Keratinocyte (primary cell): ENCODE results near the gene SMNDC1. TPM values are rescaled to one million over a fixed set of nuclear protein-coding genes. Genes with fewer than 3 reads are reported as not detected.
A peak's percentile ranks its signal among the peaks of the same experiment; 100 is the strongest.

Experiments used
- DNase-seq: peaks from one replicate; pipeline ENCODE4 v3.0.0-alpha.2; 2011; ENCODE audit warnings: low read depth, missing footprints, low spot score
- FAIRE-seq: peaks from 2 replicates; lab custom pipeline; 2011; peaks lifted over from hg19 to GRCh38; lab: Jason Lieb, UNC
- H2AFZ ChIP-seq: 2 replicates; pipeline ENCODE4 v1.6.0; 2012; ENCODE audit warnings: low read length, control low read depth, inconsistent platforms; ENCODE audit not compliant: control insufficient read depth
- H3K27ac ChIP-seq: 2 replicates; pipeline ENCODE4 v1.5.1; 2011; ENCODE audit warnings: low read length; ENCODE audit not compliant: control insufficient read depth, insufficient read depth
- H3K27me3 ChIP-seq: 3 replicates; pipeline ENCODE4 v1.6.0; 2011; ENCODE audit warnings: low read length; ENCODE audit not compliant: control insufficient read depth, insufficient read depth; ENCODE audit errors: extremely low read depth
- H3K36me3 ChIP-seq, 2 experiments: 2 replicates in 1 of 2; 3 replicates in 1 of 2; pipeline ENCODE4 v1.5.1; 2011; ENCODE audit warnings: low read length in 2 of 2, mild to moderate bottlenecking in 1 of 2; ENCODE audit not compliant: control insufficient read depth in 2 of 2, insufficient read depth in 2 of 2; ENCODE audit errors: extremely low read depth in 1 of 2
- H3K4me1 ChIP-seq: 3 replicates; pipeline ENCODE4 v1.5.1; 2011; ENCODE audit warnings: low read length; ENCODE audit not compliant: control insufficient read depth, insufficient read depth; ENCODE audit errors: extremely low read depth
- H3K4me2 ChIP-seq: 3 replicates; pipeline ENCODE4 v1.6.0; 2011; ENCODE audit warnings: low read depth, low read length; ENCODE audit not compliant: control insufficient read depth, insufficient read depth; ENCODE audit errors: extremely low read depth
- H3K4me3 ChIP-seq, 3 experiments: fragments of 200-600 bp in 1 of 3; sonication (generic) in 1 of 3; 2 replicates in 2 of 3; 3 replicates in 1 of 3; pipeline ENCODE4 v1.5.1; 2011 to 2016; ENCODE audit warnings: low read length in 3 of 3, mild to moderate bottlenecking in 3 of 3, control low read depth in 2 of 3, inconsistent platforms in 1 of 3, low read depth in 1 of 3, mixed read lengths in 1 of 3, mixed run types in 1 of 3, moderate library complexity in 1 of 3; ENCODE audit not compliant: control insufficient read depth in 2 of 3, insufficient read depth in 2 of 3; ENCODE audit errors: extremely low read depth in 1 of 3
- H3K79me2 ChIP-seq: 2 replicates; pipeline ENCODE4 v1.6.0; 2012; ENCODE audit warnings: low read length; ENCODE audit not compliant: control insufficient read depth, insufficient read depth
- H3K9ac ChIP-seq: 3 replicates; pipeline ENCODE4 v1.6.0; 2011; ENCODE audit warnings: low read length; ENCODE audit not compliant: control insufficient read depth, insufficient read depth; ENCODE audit errors: extremely low read depth
- H3K9me1 ChIP-seq: 3 replicates; pipeline ENCODE4 v1.6.0; 2011; ENCODE audit warnings: low read length; ENCODE audit not compliant: control insufficient read depth, insufficient read depth; ENCODE audit errors: extremely low read depth
- H3K9me3 ChIP-seq: 2 replicates; pipeline ENCODE4 v1.5.1; 2012; ENCODE audit warnings: low read depth, low read length; ENCODE audit not compliant: control insufficient read depth
- H4K20me1 ChIP-seq: 3 replicates; pipeline ENCODE4 v1.6.0; 2011; ENCODE audit warnings: low read length; ENCODE audit not compliant: control insufficient read depth, insufficient read depth; ENCODE audit errors: extremely low read depth
- EZH2 ChIP-seq: IDR thresholded peaks from one replicate; pipeline ENCODE4 v1.6.1; 2012; ENCODE audit warnings: inconsistent platforms, mild to moderate bottlenecking, low read length, moderate library complexity
- dilution Hi-C: fragments of 300-500 bp; cut with MboI; formaldehyde crosslinking; loops from one replicate; pipeline ENCODE4 v1.7.0; 2020; ENCODE audit warnings: low sequenced_read_pairs; ENCODE audit not compliant: extremely low pct_ligation_motif_present
- polyA plus RNA-seq, 5 experiments: library from polyadenylated mRNA; depleted of rRNA in 3 of 5; stranded (reverse) in 3 of 5; stranded (forward) in 1 of 5; unstranded in 1 of 5; fragments of >200 nt; gene quantifications; 1 replicate in 1 of 5; 2 replicates in 3 of 5; 3 replicates in 1 of 5; pipeline versions ENCODE4 v1.2.1 to v1.2.3, GENCODE V29; 2011 to 2012; ENCODE audit warnings: missing spikeins in 2 of 5, low read depth in 1 of 5, low replicate concordance in 1 of 5
- TF ChIP-seq, protein P1 (sequence below), 3 experiments: IDR thresholded peaks in 1 of 3; conservative IDR thresholded peaks in 1 of 3; optimal IDR thresholded peaks in 1 of 3; 2 replicates in 2 of 3; 3 replicates in 1 of 3; pipeline versions ENCODE3 to v1.5.1; 2011; ENCODE audit warnings: low read length in 3 of 3, mild to moderate bottlenecking in 3 of 3, moderate library complexity in 2 of 3, control low read depth in 1 of 3, inconsistent platforms in 1 of 3; ENCODE audit not compliant: insufficient read depth in 2 of 3; ENCODE audit errors: extremely low read depth in 1 of 3

The SMNDC1 gene
- polyA plus RNA-seq, 1 donor (not counting 4 experiments of a cell fraction or from before 2014, with no cell fraction given): 19.8 TPM

- H3K4me2 ChIP-seq: no peak overlapping the region
Measured at GRCh38 chr10:110324201-110324804, 19.6 kb upstream of the SMNDC1 start.

GRCh38 chr10:110323503-110323902 is 18.8 kb upstream of the SMNDC1 start:
- Histone ChIP-seq H2AFZ (no peak overlapping the region), H4K20me1 (no peaks in the 10 kb centered on the region), H3K9me1 (no peaks in the 10 kb centered on the region), H3K9ac (no peak overlapping the region), H3K27ac (no peak overlapping the region), H3K4me2 (no peak overlapping the region), H3K27me3 (no peaks in the 10 kb centered on the region), H3K79me2 (no peaks in the 10 kb centered on the region), H3K36me3 (no peaks in the 10 kb centered on the region), H3K9me3 (no peaks in the 10 kb centered on the region), H3K4me3 (no peak overlapping the region), H3K4me1 (peaks cover 38% of the 10 kb centered on the region)
- TF ChIP-seq, protein P1, sequence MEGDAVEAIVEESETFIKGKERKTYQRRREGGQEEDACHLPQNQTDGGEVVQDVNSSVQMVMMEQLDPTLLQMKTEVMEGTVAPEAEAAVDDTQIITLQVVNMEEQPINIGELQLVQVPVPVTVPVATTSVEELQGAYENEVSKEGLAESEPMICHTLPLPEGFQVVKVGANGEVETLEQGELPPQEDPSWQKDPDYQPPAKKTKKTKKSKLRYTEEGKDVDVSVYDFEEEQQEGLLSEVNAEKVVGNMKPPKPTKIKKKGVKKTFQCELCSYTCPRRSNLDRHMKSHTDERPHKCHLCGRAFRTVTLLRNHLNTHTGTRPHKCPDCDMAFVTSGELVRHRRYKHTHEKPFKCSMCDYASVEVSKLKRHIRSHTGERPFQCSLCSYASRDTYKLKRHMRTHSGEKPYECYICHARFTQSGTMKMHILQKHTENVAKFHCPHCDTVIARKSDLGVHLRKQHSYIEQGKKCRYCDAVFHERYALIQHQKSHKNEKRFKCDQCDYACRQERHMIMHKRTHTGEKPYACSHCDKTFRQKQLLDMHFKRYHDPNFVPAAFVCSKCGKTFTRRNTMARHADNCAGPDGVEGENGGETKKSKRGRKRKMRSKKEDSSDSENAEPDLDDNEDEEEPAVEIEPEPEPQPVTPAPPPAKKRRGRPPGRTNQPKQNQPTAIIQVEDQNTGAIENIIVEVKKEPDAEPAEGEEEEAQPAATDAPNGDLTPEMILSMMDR (optimal IDR thresholded peaks at IDR 0.05 in 1 of 3, IDR thresholded peaks at IDR 0.05 in 1 of 3, conservative IDR thresholded peaks at IDR 0.05 in 1 of 3; ENCODE audit: extremely low read depth in 1 of 3, insufficient read depth in 2 of 3, low read length in 3 of 3): no peak
- no peak for TF ChIP-seq EZH2
- peak; percentile 60 for DNase-seq
- FAIRE-seq: peak; percentile 90
- dilution Hi-C loops: loop anchor here (25.0 kb wide), 2 partner anchors 239 to 564 kb away; partner anchors contain the start of gene SMC3

More at GRCh38 chr10:110324201-110324804, 19.6 kb upstream of the SMNDC1 start:
- H3K9me1 ChIP-seq: no peaks in the 10 kb centered on the region
- dilution Hi-C loops: loop anchor here (25.0 kb wide), 2 partner anchors 238 to 563 kb away; partner anchors contain the start of gene SMC3
- DNase-seq (no peak), FAIRE-seq (peak; percentile 56)
- no peaks in the 10 kb centered on the region for H3K36me3 ChIP-seq
- H3K9ac ChIP-seq: no peak overlapping the region
- no peak overlapping the region for H3K4me3 ChIP-seq
- H3K79me2 ChIP-seq: no peaks in the 10 kb centered on the region
- H3K4me1 ChIP-seq: peaks cover 38% of the 10 kb centered on the region
- no peaks in the 10 kb centered on the region for H4K20me1 ChIP-seq
- no peaks in the 10 kb centered on the region for H3K27me3 ChIP-seq
- no peak overlapping the region for H2AFZ ChIP-seq
- no peaks in the 10 kb centered on the region for H3K9me3 ChIP-seq
- H3K27ac ChIP-seq: no peak overlapping the region
- TF ChIP-seq, protein P1 (optimal IDR thresholded peaks at IDR 0.05 in 1 of 3, IDR thresholded peaks at IDR 0.05 in 1 of 3, conservative IDR thresholded peaks at IDR 0.05 in 1 of 3; ENCODE audit: extremely low read depth in 1 of 3, insufficient read depth in 2 of 3, low read length in 3 of 3): no peak
- TF ChIP-seq EZH2: no peak
